ENCODE results near the gene CASP5. TPM values are rescaled to one million over a fixed set of nuclear protein-coding genes. Genes with fewer than 3 reads are reported as not detected.

The CASP5 gene
- total RNA-seq, 2 experiments from 2014 or later = not detected

GRCh38 chr11:104999721-105000120 lies 23.2 kb downstream of the CASP5 start:
- no peak for DNase-seq
- no peak for ATAC-seq
- Mint-ChIP-seq H3K27me3 (no peaks in the 10 kb centered on the region), H3K27ac (no peak overlapping the region), H3K4me3 (no peak overlapping the region), H3K36me3 (ENCODE audit: low read depth) (no peaks in the 10 kb centered on the region), H3K4me1 (ENCODE audit: low read depth) (peaks cover 7% of the 10 kb centered on the region), H3K9me3 (no peaks in the 10 kb centered on the region)
- CTCF ChIA-PET = interaction anchor here (0.8 kb wide), 1 partner anchor 10 kb away, joined by 3 read pairs; no protein-coding TSS in a partner anchor
- no peak for TF ChIP-seq CTCF (IDR thresholded peaks at IDR 0.05)
- intact Hi-C loops (cut with micrococcal nuclease) = loop anchor here (10.0 kb wide), 1 partner anchor 405 kb away; no protein-coding TSS in a partner anchor
- POLR2A ChIA-PET = no interaction called here

- Mint-ChIP-seq H3K4me1 (ENCODE audit: low read depth) (peaks cover 9% of the 10 kb centered on the region), H3K27ac (no peak overlapping the region), H3K4me3 (no peak overlapping the region), H3K9me3 (no peaks in the 10 kb centered on the region), H3K27me3 (no peaks in the 10 kb centered on the region), H3K36me3 (ENCODE audit: low read depth) (no peaks in the 10 kb centered on the region)
- no peak for TF ChIP-seq CTCF (IDR thresholded peaks at IDR 0.05)
- POLR2A ChIA-PET = no interaction called here
- ATAC-seq = no peak
- intact Hi-C loops (cut with micrococcal nuclease) = no loop called here
- no peak for DNase-seq
- CTCF ChIA-PET = interaction anchor here (1.4 kb wide), 1 partner anchor 1315 kb away, joined by 3 read pairs; no protein-coding TSS in a partner anchor
Observed at GRCh38 chr11:104997288-104997687, 25.7 kb downstream of the CASP5 start.

GRCh38 chr11:104995001-104995408 lies 28.0 kb downstream of the CASP5 start:
- H3K27me3 Mint-ChIP-seq = no peaks in the 10 kb centered on the region

GRCh38 chr11:104992781-104993180 lies 30.2 kb downstream of the CASP5 start:
- intact Hi-C loops (cut with micrococcal nuclease) = no loop called here
- Mint-ChIP-seq H3K9me3 (peaks cover 8% of the 10 kb centered on the region), H3K4me1 (ENCODE audit: low read depth) (peaks cover 2% of the 10 kb centered on the region), H3K4me3 (no peak overlapping the region), H3K36me3 (ENCODE audit: low read depth) (no peaks in the 10 kb centered on the region), H3K27ac (no peak overlapping the region), H3K27me3 (no peaks in the 10 kb centered on the region)
- DNase-seq = no peak
- ATAC-seq = no peak
- ChIA-PET CTCF (no interaction called here), POLR2A (no interaction called here)
- TF ChIP-seq CTCF (IDR thresholded peaks at IDR 0.05) = no peak

More at GRCh38 chr11:104995001-104995408, 28.0 kb downstream of the CASP5 start:
- no peak overlapping the region for H3K27ac Mint-ChIP-seq
- peaks cover 2% of the 10 kb centered on the region for H3K4me1 Mint-ChIP-seq (ENCODE audit: low read depth)
- no peak for ATAC-seq
- no peak for TF ChIP-seq CTCF (IDR thresholded peaks at IDR 0.05)
- ChIA-PET CTCF (no interaction called here), POLR2A (interaction anchor here (0.6 kb wide), 1 partner anchor 449 kb away, joined by 4 read pairs; no protein-coding TSS in a partner anchor)
- H3K36me3 Mint-ChIP-seq (ENCODE audit: low read depth) = no peaks in the 10 kb centered on the region
- no peak for DNase-seq
- intact Hi-C loops (cut with micrococcal nuclease) = no loop called here
- no peak overlapping the region for H3K4me3 Mint-ChIP-seq
- H3K9me3 Mint-ChIP-seq = no peaks in the 10 kb centered on the region

GRCh38 chr11:104991994-104992393 lies 31.0 kb downstream of the CASP5 start:
- Mint-ChIP-seq H3K27ac (no peak overlapping the region), H3K4me3 (no peak overlapping the region), H3K4me1 (ENCODE audit: low read depth) (peaks cover 2% of the 10 kb centered on the region), H3K36me3 (ENCODE audit: low read depth) (no peaks in the 10 kb centered on the region), H3K27me3 (no peaks in the 10 kb centered on the region), H3K9me3 (peaks cover 12% of the 10 kb centered on the region)
- ATAC-seq (no peak), DNase-seq (no peak)
- ChIA-PET POLR2A (no interaction called here), CTCF (no interaction called here)
- TF ChIP-seq CTCF (IDR thresholded peaks at IDR 0.05) = no peak
- intact Hi-C loops (cut with micrococcal nuclease) = no loop called here
